Measurements from ENCODE around the gene GRHL1. TPM values are rescaled to one million over a fixed set of nuclear protein-coding genes. Genes with fewer than 3 reads are reported as not detected.

The GRHL1 gene
- total and polyA plus RNA-seq, 9 of the 15 experiments (the other 6 are each of a cell fraction or from before 2014, with no cell fraction given) = 1.7 to 6.1 (median 4.7) TPM

DNA sequence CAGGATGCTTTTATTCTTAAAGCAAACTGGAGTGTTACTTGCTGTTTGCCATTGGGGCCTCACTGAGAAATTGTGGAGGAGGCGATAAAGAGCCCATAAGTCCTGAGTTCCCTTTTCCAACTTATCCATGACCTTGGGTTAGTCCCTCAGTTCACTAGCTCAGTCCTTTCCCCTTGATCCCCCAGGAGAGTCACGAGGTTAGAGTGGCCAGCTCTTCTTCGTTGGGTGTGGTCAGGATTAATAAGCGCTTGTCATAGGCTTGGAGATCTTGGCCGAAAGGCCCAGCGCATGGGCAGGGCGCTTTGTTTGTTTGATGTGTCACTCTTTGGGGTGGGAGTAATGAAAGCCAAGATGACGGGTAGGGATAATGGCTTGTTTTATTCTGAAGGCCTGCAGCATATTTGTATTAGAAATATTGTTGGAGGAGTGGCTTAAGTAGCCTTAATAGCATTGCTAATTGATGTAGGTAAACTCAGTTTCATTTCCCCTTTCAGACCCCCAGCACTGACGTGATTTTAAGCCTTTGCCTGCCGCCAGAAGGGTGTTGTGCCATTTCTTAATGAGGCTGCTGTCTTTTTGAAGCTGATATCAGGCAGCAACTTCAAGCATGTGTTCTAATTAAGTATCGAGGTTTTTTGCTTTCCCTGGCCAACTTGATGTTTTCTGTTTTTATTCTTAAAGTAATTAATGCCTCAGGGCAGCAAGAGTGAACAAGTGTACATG, 15.7 kb downstream of the GRHL1 start (continued):
- no peak for TF ChIP-seq ZZZ3 (IDR thresholded peaks at IDR 0.05)
- no peak for TF ChIP-seq ZNF699 (CRISPR knock-in tag; IDR thresholded peaks at IDR 0.05; ENCODE audit: insufficient replicate concordance)
- TF ChIP-seq FOSL1 (tag; conservative IDR thresholded peaks at IDR 0.05) = peak; percentile 80
- no peak for TF ChIP-seq NR2C2 (CRISPR knock-in tag; IDR thresholded peaks at IDR 0.05)
- TF ChIP-seq NR2C2 (tag; IDR thresholded peaks at IDR 0.05) = no peak
- TF ChIP-seq FIP1L1 (IDR thresholded peaks at IDR 0.05; ENCODE audit: low read depth, low read length, poor library complexity, severe bottlenecking) = no peak
- peak; percentile 67 for TF ChIP-seq DPF2 (IDR thresholded peaks at IDR 0.05)
- TF ChIP-seq SMAD1 (IDR thresholded peaks at IDR 0.05; ENCODE audit: low read depth, low read length, partially characterized antibody) = no peak
- TF ChIP-seq WHSC1 (IDR thresholded peaks at IDR 0.05; ENCODE audit: low read length) = no peak
- no peak for TF ChIP-seq MCM5 (IDR thresholded peaks at IDR 0.05; ENCODE audit: low read depth)
- TF ChIP-seq DMBX1 (CRISPR knock-in tag; IDR thresholded peaks at IDR 0.05; ENCODE audit: borderline replicate concordance) = no peak
- TF ChIP-seq ZNF384 (IDR thresholded peaks at IDR 0.05; ENCODE audit: low read depth, low read length) = no peak
- TF ChIP-seq EZH2 (IDR thresholded peaks at IDR 0.05; ENCODE audit: borderline replicate concordance, low read depth, low read length) = no peak
- TF ChIP-seq MECOM (CRISPR knock-in tag; IDR thresholded peaks at IDR 0.05) = no peak
- TF ChIP-seq PHF21A (IDR thresholded peaks at IDR 0.05; ENCODE audit: borderline replicate concordance, low read depth) = no peak
- TF ChIP-seq CTBP1 (IDR thresholded peaks at IDR 0.05; ENCODE audit: borderline replicate concordance) = peak; percentile 68; the same call in 1 of the 2 replicates
- TF ChIP-seq POLR2AphosphoS2 (IDR thresholded peaks at IDR 0.05; ENCODE audit: low read length) = no peak
- no peak for TF ChIP-seq HMGN3 (IDR thresholded peaks at IDR 0.05; ENCODE audit: borderline replicate concordance, extremely low read depth, insufficient read length, low read depth, low read length)
- TF ChIP-seq ETV5 (CRISPR knock-in tag; IDR thresholded peaks at IDR 0.05; ENCODE audit: low read depth) = no peak
- no peak for TF ChIP-seq NBN (IDR thresholded peaks at IDR 0.05; ENCODE audit: low read depth)
- peak; percentile 64 for TF ChIP-seq ATF3 (IDR thresholded peaks at IDR 0.05)
- TF ChIP-seq ATF3 (CRISPR knock-in tag; conservative IDR thresholded peaks at IDR 0.05) = no peak
- TF ChIP-seq MAFK (IDR thresholded peaks at IDR 0.05; ENCODE audit: low read length) = peak; percentile 39; the same call in 1 of the 2 replicates
- TF ChIP-seq SPI1 (IDR thresholded peaks at IDR 0.05; ENCODE audit: borderline replicate concordance, low read depth, low read length) = peak; percentile 51; the same call in 1 of the 2 replicates
- no peak for TF ChIP-seq RBM34 (IDR thresholded peaks at IDR 0.05; ENCODE audit: borderline replicate concordance, insufficient read depth, low read length)
- TF ChIP-seq NCOA6 (IDR thresholded peaks at IDR 0.05) = no peak
- TF ChIP-seq ELK3 (CRISPR knock-in tag; IDR thresholded peaks at IDR 0.05) = no peak
- no peak for TF ChIP-seq PHTF2 (CRISPR knock-in tag; IDR thresholded peaks at IDR 0.05)
- no peak for TF ChIP-seq ETV6 (IDR thresholded peaks at IDR 0.05; ENCODE audit: borderline replicate concordance in 1 of 2, low read depth in 2 of 2, low read length in 1 of 2)
- TF ChIP-seq ETV6 (CRISPR knock-in tag; IDR thresholded peaks at IDR 0.05; ENCODE audit: borderline replicate concordance) = no peak

Measured in K562 (cell line).